Mesendoderm (in vitro differentiated cells): Measurements from ENCODE around the gene EHD1.

Experiments used
- DNase-seq: peaks from one replicate; pipeline ENCODE4 v3.0.0; 2013
- H2AK5ac ChIP-seq: 2 replicates; pipeline ENCODE4 v1.6.1; 2013; ENCODE audit warnings: low read length, inconsistent platforms
- H2BK120ac ChIP-seq: 2 replicates; pipeline ENCODE4 v1.6.1; 2013; ENCODE audit warnings: low read depth, mild to moderate bottlenecking, low read length, moderate library complexity, mixed read lengths
- H2BK15ac ChIP-seq: replicated peaks from 2 replicates; pipeline ENCODE4 v1.6.1; 2013; ENCODE audit warnings: low read depth, mild to moderate bottlenecking, moderate library complexity
- H2BK5ac ChIP-seq: 2 replicates; pipeline ENCODE4 v1.6.1; 2013; ENCODE audit warnings: low read length, inconsistent platforms
- H3K18ac ChIP-seq: 2 replicates; pipeline ENCODE4 v1.6.1; 2013; ENCODE audit warnings: mild to moderate bottlenecking, low read length, mixed read lengths
- H3K23ac ChIP-seq: one replicate; pipeline ENCODE4 v1.6.1; 2013; ENCODE audit warnings: low read length
- H3K27ac ChIP-seq: 2 replicates; pipeline ENCODE4 v1.5.1; 2013; ENCODE audit warnings: low read depth, mild to moderate bottlenecking, inconsistent platforms, low read length, moderate library complexity
- H3K27me3 ChIP-seq: 2 replicates; pipeline ENCODE4 v1.6.1; 2013; ENCODE audit warnings: low read length, control low read depth, mild to moderate bottlenecking, inconsistent platforms; ENCODE audit not compliant: insufficient read depth, poor library complexity
- H3K36me3 ChIP-seq: 2 replicates; pipeline ENCODE4 v1.6.1; 2013; ENCODE audit warnings: low read length, inconsistent platforms; ENCODE audit not compliant: control insufficient read depth, insufficient read depth
- H3K4ac ChIP-seq: one replicate; pipeline ENCODE4 v1.6.1; 2013; ENCODE audit warnings: low read depth, mild to moderate bottlenecking, low read length, moderate library complexity
- H3K4me1 ChIP-seq: 2 replicates; pipeline ENCODE4 v1.6.1; 2013; ENCODE audit warnings: low read depth, low read length, inconsistent platforms; ENCODE audit not compliant: control insufficient read depth
- H3K4me2 ChIP-seq: 2 replicates; pipeline ENCODE4 v1.6.1; 2013; ENCODE audit warnings: low read length
- H3K4me3 ChIP-seq: 2 replicates; pipeline ENCODE4 v1.5.1; 2013; ENCODE audit warnings: mild to moderate bottlenecking, low read length
- H3K56ac ChIP-seq: one replicate; pipeline ENCODE4 v1.6.1; 2013; ENCODE audit warnings: low read length
- H3K79me1 ChIP-seq: 2 replicates; pipeline ENCODE4 v1.6.1; 2013; ENCODE audit warnings: low read length, inconsistent platforms
- H3K79me2 ChIP-seq: 2 replicates; pipeline ENCODE4 v1.6.1; 2013; ENCODE audit warnings: mild to moderate bottlenecking, low read length; ENCODE audit not compliant: control insufficient read depth, insufficient read depth
- H3K9ac ChIP-seq: 2 replicates; pipeline ENCODE4 v1.6.1; 2013; ENCODE audit warnings: low read length, inconsistent platforms
- H4K5ac ChIP-seq: one replicate; pipeline ENCODE4 v1.6.1; 2013; ENCODE audit warnings: low read length
- H4K8ac ChIP-seq: one replicate; pipeline ENCODE4 v1.6.1; 2013; ENCODE audit warnings: low read depth, mild to moderate bottlenecking, control low read depth, low read length, moderate library complexity
- WGBS: extraction: QIAGEN DNeasy Blood & Tissue Kit; methylation state at CpG from one replicate; pipeline ENCODE4 v1.1.7; 2013; ENCODE audit warnings: low lambda C conversion rate, missing lambda C conversion rate; ENCODE audit not compliant: insufficient coverage; ENCODE audit errors: extremely low coverage; 5-methylcytosine and 5-hydroxymethylcytosine counted together

The EHD1 gene

DNA sequence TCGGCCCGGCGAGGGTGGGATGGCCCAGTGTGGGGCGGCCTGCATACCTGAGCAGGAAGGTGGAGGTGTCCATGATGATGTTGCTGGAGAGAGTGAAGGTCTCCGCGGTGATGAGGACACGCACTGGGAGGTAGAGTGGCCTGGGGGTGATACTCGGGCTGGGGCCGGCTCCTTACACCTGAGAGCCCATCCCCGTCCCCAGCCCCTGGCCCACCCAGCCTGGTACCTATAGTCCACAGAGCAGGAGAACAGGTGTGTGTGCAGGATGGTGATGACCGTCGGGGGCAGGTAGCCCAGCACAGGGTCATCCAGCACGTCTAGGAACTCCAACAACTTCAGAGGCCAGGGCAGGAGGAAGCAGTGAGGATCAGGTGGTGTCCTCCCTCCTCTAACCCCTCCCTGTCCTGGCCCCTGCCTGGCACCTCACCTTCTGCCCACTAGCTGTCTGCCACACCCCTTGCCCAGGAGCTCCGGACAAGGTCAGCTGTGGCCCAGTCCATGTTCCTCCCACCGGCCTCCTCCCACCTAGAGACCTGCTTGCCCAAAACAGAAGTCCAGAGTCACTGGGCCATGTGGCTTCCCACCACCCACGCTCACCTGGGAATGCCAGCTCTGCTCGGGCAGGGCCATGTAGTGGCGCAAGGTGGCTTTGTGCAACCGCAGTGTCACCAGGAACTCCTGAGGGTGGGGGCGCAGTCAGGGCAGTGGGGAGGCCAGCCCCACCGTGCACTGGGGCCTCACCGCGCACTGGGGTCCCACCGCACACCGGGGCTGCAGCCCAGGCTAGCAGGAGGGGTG is 27.3 kb upstream of the EHD1 start:
- H3K4ac ChIP-seq = no peak overlapping the region
- H2BK120ac ChIP-seq = no peak overlapping the region

DNA sequence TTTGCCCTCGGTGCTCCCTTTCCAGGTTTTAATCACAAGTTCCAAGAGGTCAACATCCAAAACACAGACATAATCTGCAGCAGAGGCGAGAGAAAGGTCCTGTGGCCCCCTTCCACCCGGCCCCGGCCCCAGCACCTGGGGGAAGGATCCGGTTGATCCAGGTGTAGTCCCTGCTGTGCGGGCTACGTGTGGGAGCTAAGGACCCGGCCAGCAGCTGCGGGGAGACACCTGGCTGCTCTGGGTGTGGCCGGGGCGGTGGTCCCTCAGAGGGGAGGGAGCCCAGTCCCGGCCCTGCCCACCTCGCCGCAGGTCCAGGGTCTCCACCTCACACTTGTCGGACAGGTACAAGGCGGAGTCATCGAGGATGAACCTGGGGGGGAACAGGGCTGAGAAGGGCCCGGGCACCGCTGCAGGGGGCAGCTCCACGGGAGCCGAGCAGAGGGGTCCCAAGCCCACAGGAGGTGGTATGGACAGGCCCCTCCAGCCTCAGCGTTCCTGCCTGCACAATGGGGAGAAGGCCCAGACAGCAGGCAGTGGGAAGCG is 24.9 kb upstream of the EHD1 start:
- Histone ChIP-seq H3K79me1 (no peaks in the 10 kb centered on the region), H2AK5ac (no peak overlapping the region), H2BK15ac (no peak overlapping the region), H3K4me1 (no peaks in the 10 kb centered on the region), H3K27ac (no peak overlapping the region), H3K18ac (no peak overlapping the region), H4K8ac (no peak overlapping the region), H3K4me3 (no peak overlapping the region), H3K36me3 (peaks cover 1% of the 10 kb centered on the region), H3K4me2 (no peak overlapping the region), H2BK5ac (no peak overlapping the region), H3K27me3 (no peaks in the 10 kb centered on the region), H3K4ac (no peak overlapping the region), H3K9ac (no peak overlapping the region), H3K56ac (no peak overlapping the region), H4K5ac (no peak overlapping the region), H3K79me2 (no peaks in the 10 kb centered on the region), H3K23ac (no peak overlapping the region), H2BK120ac (no peak overlapping the region)
- no peak for DNase-seq
- WGBS = no CpG with 5 or more reads among the region's 23 CpGs

More for the DNA sequence above, 27.3 kb upstream of the EHD1 start:
- WGBS = no CpG with 5 or more reads among the region's 25 CpGs
- H3K79me1 ChIP-seq = no peaks in the 10 kb centered on the region
- H3K9ac ChIP-seq = no peak overlapping the region
- H3K4me1 ChIP-seq = no peaks in the 10 kb centered on the region
- H3K23ac ChIP-seq = no peak overlapping the region
- no peak overlapping the region for H3K27ac ChIP-seq
- H3K27me3 ChIP-seq = no peaks in the 10 kb centered on the region
- no peak overlapping the region for H4K8ac ChIP-seq
- no peaks in the 10 kb centered on the region for H3K79me2 ChIP-seq
- H2BK5ac ChIP-seq = no peak overlapping the region
- no peak overlapping the region for H3K4me2 ChIP-seq
- H4K5ac ChIP-seq = no peak overlapping the region
- peaks cover 5% of the 10 kb centered on the region for H3K36me3 ChIP-seq
- no peak for DNase-seq
- no peak overlapping the region for H3K56ac ChIP-seq
- no peak overlapping the region for H2AK5ac ChIP-seq
- H3K4me3 ChIP-seq = no peak overlapping the region
- H2BK15ac ChIP-seq = no peak overlapping the region
- no peak overlapping the region for H3K18ac ChIP-seq

DNA sequence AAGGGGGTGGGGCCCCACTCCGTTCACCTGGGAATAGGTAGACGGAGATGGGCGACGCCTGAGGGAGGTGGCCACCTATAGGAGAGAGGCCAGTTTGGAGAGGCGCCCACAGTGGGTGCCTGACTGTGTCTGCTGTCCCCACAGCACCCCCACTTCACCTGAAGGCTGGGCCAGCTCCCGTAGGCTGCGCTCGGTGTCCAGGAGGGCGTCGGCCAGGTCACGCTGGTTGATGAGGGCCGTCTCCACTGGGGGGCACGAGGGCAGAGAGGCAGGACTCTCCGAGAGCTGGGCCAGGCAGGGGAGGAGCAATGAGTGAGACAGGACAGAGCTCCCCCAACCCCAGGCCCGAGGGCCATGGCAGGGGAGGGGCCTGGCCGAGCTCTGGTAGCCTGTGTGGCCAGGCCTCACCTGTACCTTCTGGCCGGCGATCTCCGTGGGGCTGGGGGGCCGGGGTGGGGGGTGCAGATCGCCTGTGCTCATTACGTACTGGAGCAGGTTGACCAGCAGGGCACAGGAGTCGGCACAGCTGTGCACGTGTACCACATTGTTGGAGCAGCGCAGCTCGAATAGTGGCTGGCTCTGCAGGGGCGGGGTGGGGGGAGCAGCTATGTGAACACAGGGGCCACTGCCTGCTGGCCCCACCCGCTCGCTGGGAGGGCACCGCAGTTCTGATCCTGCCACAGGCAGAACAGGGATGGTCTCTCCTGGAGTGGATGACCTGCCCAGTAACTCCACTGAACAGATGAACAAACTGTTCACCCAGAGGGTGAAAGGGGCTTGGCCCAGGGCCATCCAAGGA is 23.9 kb upstream of the EHD1 start:
- no peak for DNase-seq
- Histone ChIP-seq H2BK5ac (no peak overlapping the region), H3K79me1 (no peaks in the 10 kb centered on the region), H3K27ac (no peak overlapping the region), H2AK5ac (no peak overlapping the region), H3K4me2 (no peak overlapping the region), H2BK120ac (no peak overlapping the region), H3K36me3 (peaks cover 1% of the 10 kb centered on the region), H3K4ac (no peak overlapping the region), H3K56ac (no peak overlapping the region), H2BK15ac (no peak overlapping the region), H3K23ac (no peak overlapping the region), H3K27me3 (no peaks in the 10 kb centered on the region), H4K8ac (no peak overlapping the region), H3K9ac (no peak overlapping the region), H3K4me1 (no peaks in the 10 kb centered on the region), H4K5ac (no peak overlapping the region), H3K4me3 (no peak overlapping the region), H3K18ac (no peak overlapping the region), H3K79me2 (no peaks in the 10 kb centered on the region)
- WGBS = no CpG with 5 or more reads among the region's 30 CpGs

DNA sequence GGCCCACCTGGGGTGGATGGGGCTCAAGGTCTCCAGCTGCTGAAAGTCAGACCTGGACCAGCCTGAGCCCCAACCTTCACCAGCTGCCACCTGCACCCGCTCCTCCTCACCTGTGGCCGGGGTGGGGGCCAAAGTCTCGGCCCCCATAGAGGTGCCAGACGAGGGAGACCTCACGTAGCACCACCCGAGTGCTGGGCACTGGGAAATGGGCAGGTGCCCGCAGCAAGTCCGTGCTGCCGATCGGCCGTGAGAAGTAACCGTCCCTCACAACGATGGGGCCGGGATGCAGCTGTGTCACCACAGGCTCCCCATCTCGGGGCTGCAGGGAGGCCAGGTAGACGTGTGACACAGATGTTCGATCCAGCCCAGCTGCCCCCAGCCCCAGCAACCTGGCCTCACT is 22.4 kb upstream of the EHD1 start:
- Histone ChIP-seq H2BK120ac (no peak overlapping the region), H3K27ac (no peak overlapping the region), H3K18ac (no peak overlapping the region), H3K79me2 (no peaks in the 10 kb centered on the region), H3K56ac (no peak overlapping the region), H3K23ac (no peak overlapping the region), H3K4ac (no peak overlapping the region), H3K4me3 (no peak overlapping the region), H4K8ac (no peak overlapping the region), H3K9ac (no peak overlapping the region), H2AK5ac (no peak overlapping the region), H3K4me2 (no peak overlapping the region), H3K36me3 (peaks cover 3% of the 10 kb centered on the region), H2BK15ac (no peak overlapping the region), H2BK5ac (no peak overlapping the region), H3K27me3 (no peaks in the 10 kb centered on the region), H3K79me1 (no peaks in the 10 kb centered on the region), H3K4me1 (no peaks in the 10 kb centered on the region), H4K5ac (no peak overlapping the region)
- no peak for DNase-seq
- WGBS = no CpG with 5 or more reads among the region's 17 CpGs

DNA sequence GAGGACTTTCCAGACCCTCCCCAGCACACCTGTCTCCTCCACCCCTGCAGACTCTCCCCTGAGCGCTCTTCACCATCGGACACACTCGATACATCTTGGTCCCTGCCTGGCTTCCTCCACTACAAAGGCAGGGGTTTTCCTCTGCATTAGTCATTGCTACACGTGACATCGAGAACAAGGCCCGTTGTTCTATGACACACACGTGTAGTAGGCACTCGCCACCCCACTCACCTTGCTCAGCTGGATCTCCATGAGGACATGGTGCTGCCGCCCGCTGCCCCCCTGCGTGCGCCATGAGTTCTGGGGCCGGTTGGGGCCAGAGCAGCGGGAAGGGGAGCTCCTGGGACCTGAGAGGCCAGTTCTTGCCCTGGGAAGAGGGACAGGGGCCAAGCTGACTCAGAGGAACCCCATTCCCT is 21.9 kb upstream of the EHD1 start:
- H3K23ac ChIP-seq = no peak overlapping the region
- H3K79me1 ChIP-seq = no peaks in the 10 kb centered on the region
- H2AK5ac ChIP-seq = no peak overlapping the region
- DNase-seq = no peak
- H3K27me3 ChIP-seq = no peaks in the 10 kb centered on the region
- peaks cover 1% of the 10 kb centered on the region for H3K36me3 ChIP-seq
- H3K79me2 ChIP-seq = no peaks in the 10 kb centered on the region
- no peak overlapping the region for H4K5ac ChIP-seq
- no peak overlapping the region for H2BK15ac ChIP-seq
- H3K18ac ChIP-seq = no peak overlapping the region
- no peak overlapping the region for H3K27ac ChIP-seq
- no peak overlapping the region for H3K9ac ChIP-seq
- H4K8ac ChIP-seq = no peak overlapping the region
- H3K4ac ChIP-seq = no peak overlapping the region
- H3K4me1 ChIP-seq = no peaks in the 10 kb centered on the region
- no CpG with 5 or more reads among the region's 14 CpGs for WGBS
- H3K4me3 ChIP-seq = no peak overlapping the region
- H3K56ac ChIP-seq = no peak overlapping the region
- no peak overlapping the region for H2BK120ac ChIP-seq
- H3K4me2 ChIP-seq = no peak overlapping the region
- H2BK5ac ChIP-seq = no peak overlapping the region
